Fibroblast of peridontal ligament (primary cell): ENCODE results near the gene PRKAG2.
A peak's percentile ranks its signal among the peaks of the same experiment; 100 is the strongest.

ENCODE experiments used
- DNase-seq: peaks from one replicate; pipeline ENCODE4 v3.0.0-alpha.2; 2010; ENCODE audit errors: extremely low read depth

Gene PRKAG2

GRCh38 chr7:151900986-151901621 is 24.2 kb upstream of the PRKAG2 start:
- DNase-seq = peak; percentile 12

GRCh38 chr7:151900591-151900985 is 23.7 kb upstream of the PRKAG2 start:
- DNase-seq = no peak

GRCh38 chr7:151899513-151900360 is 22.8 kb upstream of the PRKAG2 start:
- no peak for DNase-seq

GRCh38 chr7:151897951-151898686 is 21.2 kb upstream of the PRKAG2 start:
- no peak for DNase-seq

GRCh38 chr7:151897161-151897731 is 20.3 kb upstream of the PRKAG2 start:
- DNase-seq = no peak

- DNase-seq = no peak
These were observed 19.6 kb upstream of the PRKAG2 start for GRCh38 chr7:151896486-151896885.

- DNase-seq = no peak
These were observed 19.2 kb upstream of the PRKAG2 start for GRCh38 chr7:151896086-151896485.

GRCh38 chr7:151895631-151896031 is 18.7 kb upstream of the PRKAG2 start:
- no peak for DNase-seq

- DNase-seq = no peak
These were observed 18.2 kb upstream of the PRKAG2 start for GRCh38 chr7:151895008-151895630.

- no peak for DNase-seq
These were observed 17.4 kb upstream of the PRKAG2 start for GRCh38 chr7:151894111-151895007.

GRCh38 chr7:151893405-151893923 is 16.5 kb upstream of the PRKAG2 start:
- no peak for DNase-seq

GRCh38 chr7:151891753-151892152 is 14.8 kb upstream of the PRKAG2 start:
- no peak for DNase-seq

- DNase-seq = no peak
These were observed 14.3 kb upstream of the PRKAG2 start for GRCh38 chr7:151891182-151891581.

GRCh38 chr7:151890355-151891004 is 13.6 kb upstream of the PRKAG2 start:
- no peak for DNase-seq

GRCh38 chr7:151889406-151890354 is 12.8 kb upstream of the PRKAG2 start:
- DNase-seq = no peak

- no peak for DNase-seq
These were observed 11.5 kb upstream of the PRKAG2 start for GRCh38 chr7:151888079-151889067.

- no peak for DNase-seq
These were observed 9.9 kb upstream of the PRKAG2 start for GRCh38 chr7:151886783-151887182.

GRCh38 chr7:151885202-151885580 is 8.3 kb upstream of the PRKAG2 start:
- no peak for DNase-seq
